ENCODE measurements around the gene VPS35L.

Gene VPS35L

GRCh38 chr16:19567560-19567959 lies 12.1 kb downstream of the VPS35L start:
- in situ Hi-C loops (cut with MboI; ENCODE audit: low pct_unique_long_range_greater_than_20kb, low sequenced_read_pairs, unreplicated experiment): no loop called here
- DNase-seq (ENCODE audit: low spot score): no peak
- TF ChIP-seq CTCF (IDR thresholded peaks at IDR 0.05; ENCODE audit: extremely low read depth, insufficient read depth, missing control alignments): no peak

DNA sequence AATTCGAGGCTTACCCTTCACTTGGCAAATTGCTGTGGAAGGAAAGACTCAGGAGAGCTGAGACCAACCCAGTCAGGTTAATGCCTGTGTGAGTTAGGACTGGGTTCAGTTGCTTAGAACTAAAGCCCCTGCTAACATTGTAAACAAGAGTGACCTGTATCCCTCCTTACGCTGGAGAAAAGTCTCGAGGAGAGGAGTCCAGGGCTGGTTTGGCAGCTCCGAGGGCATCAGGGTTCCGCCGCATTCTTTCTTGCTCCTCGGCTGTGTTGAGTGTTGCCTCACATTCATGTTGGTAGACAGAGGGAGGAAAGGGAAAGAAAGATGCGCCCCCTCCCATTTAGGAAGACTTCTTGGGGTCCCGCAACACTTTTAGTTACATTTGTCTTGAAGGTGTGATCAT lies 18.5 kb downstream of the VPS35L start:
- in situ Hi-C loops (cut with MboI; ENCODE audit: low pct_unique_long_range_greater_than_20kb, low sequenced_read_pairs, unreplicated experiment): no loop called here
- DNase-seq (ENCODE audit: low spot score): no peak

GRCh38 chr16:19574615-19575014 lies 19.1 kb downstream of the VPS35L start:
- DNase-seq (ENCODE audit: low spot score): no peak
- no peak for TF ChIP-seq CTCF (IDR thresholded peaks at IDR 0.05; ENCODE audit: extremely low read depth, insufficient read depth, missing control alignments)
- in situ Hi-C loops (cut with MboI; ENCODE audit: low pct_unique_long_range_greater_than_20kb, low sequenced_read_pairs, unreplicated experiment): no loop called here

More for the DNA sequence above, 18.5 kb downstream of the VPS35L start:
- TF ChIP-seq CTCF (IDR thresholded peaks at IDR 0.05; ENCODE audit: extremely low read depth, insufficient read depth, missing control alignments): no peak

DNA sequence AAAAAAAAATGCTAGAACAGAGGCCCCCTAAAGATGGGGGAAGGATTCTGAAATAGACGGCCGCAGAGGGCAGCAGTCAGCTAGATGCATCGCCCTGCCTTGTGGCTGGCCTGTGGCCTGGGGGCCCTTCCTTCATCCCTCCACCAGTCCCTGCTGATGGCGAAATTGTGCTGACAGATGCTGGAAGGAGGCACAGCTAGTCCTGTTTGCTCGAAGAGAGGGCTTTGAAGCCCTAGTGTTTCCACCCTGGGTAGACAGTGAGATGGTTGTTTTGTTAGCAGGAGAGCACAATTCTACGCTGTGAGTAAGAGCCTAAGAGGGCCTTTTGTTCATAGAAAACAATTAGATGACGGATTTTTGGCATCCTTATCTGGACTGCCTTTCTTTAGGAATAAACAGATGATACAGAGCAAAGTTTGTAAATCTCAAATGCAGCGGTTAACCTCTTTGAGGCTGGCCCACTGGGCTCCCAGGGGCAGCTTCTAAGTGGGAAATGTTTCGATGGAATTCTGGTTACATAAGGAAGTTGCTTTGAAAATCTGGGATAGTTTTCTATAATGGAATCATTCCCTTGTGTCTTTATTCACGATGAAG lies 23.0 kb downstream of the VPS35L start:
- no peak for TF ChIP-seq CTCF (IDR thresholded peaks at IDR 0.05; ENCODE audit: extremely low read depth, insufficient read depth, missing control alignments)
- no peak for DNase-seq (ENCODE audit: low spot score)
- in situ Hi-C loops (cut with MboI; ENCODE audit: low pct_unique_long_range_greater_than_20kb, low sequenced_read_pairs, unreplicated experiment): no loop called here

DNA sequence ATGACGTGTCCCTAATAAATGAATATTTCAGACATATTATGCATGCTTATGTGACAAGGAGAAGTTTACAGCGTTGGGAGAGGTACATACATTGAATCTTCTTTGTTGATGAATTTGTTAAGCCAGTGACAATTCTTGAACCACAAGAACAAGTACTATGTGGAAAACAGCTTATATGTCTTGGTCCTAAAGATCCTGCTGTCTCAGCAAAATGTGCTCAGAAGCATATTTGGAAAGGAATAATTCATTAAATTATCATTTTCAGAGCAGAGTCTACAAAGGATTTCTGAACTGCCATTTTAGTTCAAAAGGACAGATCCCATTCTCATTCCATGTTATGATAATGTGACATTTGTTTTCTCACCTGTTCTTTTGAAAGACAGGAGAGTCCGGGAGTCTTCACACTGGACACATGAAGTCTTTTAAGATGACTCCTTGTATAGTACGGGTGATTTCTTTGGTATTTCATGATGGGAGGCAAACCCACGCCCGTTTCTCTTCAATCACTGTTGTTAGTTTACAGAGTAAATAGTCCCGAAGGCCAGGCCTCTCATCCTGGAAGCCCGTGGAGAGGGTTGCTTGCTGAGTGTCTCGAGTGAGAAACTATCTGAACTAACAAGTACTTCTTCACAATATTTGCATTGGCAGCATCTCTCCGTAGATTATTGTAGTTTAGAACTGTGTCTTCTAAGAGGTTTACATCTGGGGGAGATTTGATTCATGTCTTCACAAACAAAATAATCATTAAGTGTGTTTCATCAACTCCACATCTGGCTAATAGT lies 26.7 kb downstream of the VPS35L start:
- in situ Hi-C loops (cut with MboI; ENCODE audit: low pct_unique_long_range_greater_than_20kb, low sequenced_read_pairs, unreplicated experiment): no loop called here
- no peak for TF ChIP-seq CTCF (IDR thresholded peaks at IDR 0.05; ENCODE audit: extremely low read depth, insufficient read depth, missing control alignments)
- no peak for DNase-seq (ENCODE audit: low spot score)

DNA sequence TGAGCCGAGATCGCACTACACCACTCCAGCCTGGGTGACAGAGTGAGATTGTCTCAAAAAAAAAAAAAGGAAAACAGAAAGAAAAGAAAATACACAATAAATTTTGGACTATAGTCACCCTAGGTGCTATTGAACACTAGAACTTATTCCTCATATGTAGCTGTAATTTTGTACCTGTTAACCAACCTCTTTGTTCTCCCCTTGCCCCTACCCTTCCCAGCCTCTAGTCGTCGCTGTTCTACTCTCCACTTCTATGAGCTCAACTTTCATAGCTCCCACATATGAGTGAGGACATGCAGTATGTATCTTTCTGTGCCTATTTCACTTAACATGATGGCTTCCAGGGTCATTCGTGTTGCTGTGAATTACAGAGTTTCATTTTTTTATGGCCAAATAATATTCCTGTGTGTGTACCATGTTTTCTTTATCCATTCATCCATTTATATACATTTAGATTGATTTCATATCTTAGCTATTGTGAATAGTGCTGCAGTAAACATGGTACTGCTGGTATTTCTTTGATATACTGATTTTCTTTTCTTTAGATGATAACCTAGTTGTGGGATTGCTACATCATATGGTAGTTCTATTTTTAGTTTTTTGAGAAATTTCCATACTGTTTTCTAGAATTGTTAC lies 28.3 kb downstream of the VPS35L start:
- DNase-seq (ENCODE audit: low spot score): peak; percentile 20
- peak; percentile 65 for TF ChIP-seq CTCF (IDR thresholded peaks at IDR 0.05; ENCODE audit: extremely low read depth, insufficient read depth, missing control alignments)
- in situ Hi-C loops (cut with MboI; ENCODE audit: low pct_unique_long_range_greater_than_20kb, low sequenced_read_pairs, unreplicated experiment): no loop called here
